HFF-Myc (cell line): Measurements from ENCODE around the gene RBPJ.

Source experiments
- DNase-seq: peaks from one replicate; pipeline ENCODE4 v3.0.0-alpha.2; 2011; ENCODE audit warnings: low read depth; ENCODE audit errors: extremely low read depth
- H3K4me3 ChIP-seq: replicated peaks from 2 replicates; pipeline ENCODE4 v1.5.1; 2011; ENCODE audit warnings: low read depth, mild to moderate bottlenecking, control low read depth, low read length
- CTCF ChIP-seq: IDR thresholded peaks from 2 replicates; pipeline ENCODE4 v1.5.1; 2012; ENCODE audit warnings: mild to moderate bottlenecking, low read depth, low read length, control low read depth; ENCODE audit errors: missing control alignments

Gene RBPJ

GRCh38 chr4:26412381-26413372 lies 91.9 kb downstream of the RBPJ start:
- no peak for TF ChIP-seq CTCF
- H3K4me3 ChIP-seq, result no peak overlapping the region
- no peak for DNase-seq

GRCh38 chr4:26413582-26413981 lies 92.8 kb downstream of the RBPJ start:
- DNase-seq, result no peak
- no peak for TF ChIP-seq CTCF

GRCh38 chr4:26418107-26418506 lies 97.3 kb downstream of the RBPJ start:
- no peak overlapping the region for H3K4me3 ChIP-seq
- no peak for DNase-seq
- TF ChIP-seq CTCF, result no peak

More at GRCh38 chr4:26413582-26413981, 92.8 kb downstream of the RBPJ start:
- H3K4me3 ChIP-seq, result no peak overlapping the region

GRCh38 chr4:26418850-26419249 lies 98.0 kb downstream of the RBPJ start:
- DNase-seq, result no peak
- TF ChIP-seq CTCF, result no peak
- no peak overlapping the region for H3K4me3 ChIP-seq

GRCh38 chr4:26420438-26420837 lies 99.6 kb downstream of the RBPJ start:
- no peak for TF ChIP-seq CTCF
- DNase-seq, result no peak
- H3K4me3 ChIP-seq, result no peak overlapping the region

- TF ChIP-seq CTCF, result no peak
- DNase-seq, result no peak
- no peak overlapping the region for H3K4me3 ChIP-seq
These were observed 100.1 kb downstream of the RBPJ start for GRCh38 chr4:26420913-26421312.

GRCh38 chr4:26424153-26424552 lies 103.3 kb downstream of the RBPJ start:
- no peak for DNase-seq
- no peak for TF ChIP-seq CTCF
- no peak overlapping the region for H3K4me3 ChIP-seq
